Heart left ventricle (tissue), 13 donors: ENCODE results near the gene LRFN4.

ENCODE experiments used
- POLR2A ChIP-seq, 2 donors: fragments of 450-650 bp; IDR thresholded peaks; one replicate each; pipeline ENCODE4 v1.6.1; 2017; ENCODE audit warnings: antibody characterized with exemption in 2 of 2, mild to moderate bottlenecking in 2 of 2, moderate library complexity in 2 of 2
- TF ChIP-seq, protein P1 (sequence below), 12 donors: fragments of 200-600 bp; sonication (generic) in 4 of 12; IDR thresholded peaks; one replicate each; pipeline versions ENCODE4 v1.5.0 to v1.8.0; 2018 to 2022; ENCODE audit warnings: antibody characterized with exemption in 12 of 12, mild to moderate bottlenecking in 5 of 12
- donor health status: ischemic (EF 13 %, LVEDD 7.1; RV severe dilation, severe dysfunction).
- donor health status: DM: no; HTN: yes; CAD: no.
- donor health status: DM: no; HTN: no; CAD: no.
- donor health status: ischemic (EF 25% LVEDD 6.9; RV normal size, moderate dysfunction).
- donor health status: ischemic (EF 25% LVEDD 5.7; RV mildly dilated, moderate dysfunction).
- donor health status: ischemic (EF 35%, LVEDD 5.7; RV mildly dilated, moderate dysfunction).
- donor health status: nonischemic (EF 11% LVEDD 7.7; RV severe dilation, severe dysfunction).
- donor health status: DM: yes; HTN: yes; CAD: no.
- donor health status: PGD.
- donor health status: ischemic (EF 29% LVEDD 5.4; RV normal size, mild dysfunction).
- donor health status: nonischemic (EF 23%, LVEDD 6.1; RV moderate dilation, normal function).

DNA sequence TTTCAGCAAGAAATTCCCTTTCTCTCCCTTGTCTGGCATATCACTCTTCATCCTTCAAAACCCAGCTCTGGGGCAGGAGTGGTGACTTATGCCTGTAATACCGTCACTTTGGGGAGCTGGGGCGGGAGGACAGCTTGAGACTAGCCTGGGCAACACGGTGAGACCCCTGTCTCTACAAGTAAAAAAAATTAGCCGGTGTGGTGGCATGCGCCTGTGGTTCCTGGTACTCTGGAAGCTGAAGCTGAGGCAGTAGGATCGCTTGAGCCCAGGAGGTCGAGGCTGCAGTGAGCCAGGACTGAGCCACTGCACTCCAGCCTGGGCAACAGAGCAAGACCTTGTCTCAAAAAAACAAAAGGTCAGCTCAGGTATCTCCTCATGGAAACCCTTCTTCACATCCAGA is 15.0 kb upstream of the LRFN4 start:
- TF ChIP-seq, protein P1, sequence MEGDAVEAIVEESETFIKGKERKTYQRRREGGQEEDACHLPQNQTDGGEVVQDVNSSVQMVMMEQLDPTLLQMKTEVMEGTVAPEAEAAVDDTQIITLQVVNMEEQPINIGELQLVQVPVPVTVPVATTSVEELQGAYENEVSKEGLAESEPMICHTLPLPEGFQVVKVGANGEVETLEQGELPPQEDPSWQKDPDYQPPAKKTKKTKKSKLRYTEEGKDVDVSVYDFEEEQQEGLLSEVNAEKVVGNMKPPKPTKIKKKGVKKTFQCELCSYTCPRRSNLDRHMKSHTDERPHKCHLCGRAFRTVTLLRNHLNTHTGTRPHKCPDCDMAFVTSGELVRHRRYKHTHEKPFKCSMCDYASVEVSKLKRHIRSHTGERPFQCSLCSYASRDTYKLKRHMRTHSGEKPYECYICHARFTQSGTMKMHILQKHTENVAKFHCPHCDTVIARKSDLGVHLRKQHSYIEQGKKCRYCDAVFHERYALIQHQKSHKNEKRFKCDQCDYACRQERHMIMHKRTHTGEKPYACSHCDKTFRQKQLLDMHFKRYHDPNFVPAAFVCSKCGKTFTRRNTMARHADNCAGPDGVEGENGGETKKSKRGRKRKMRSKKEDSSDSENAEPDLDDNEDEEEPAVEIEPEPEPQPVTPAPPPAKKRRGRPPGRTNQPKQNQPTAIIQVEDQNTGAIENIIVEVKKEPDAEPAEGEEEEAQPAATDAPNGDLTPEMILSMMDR (IDR thresholded peaks at IDR 0.05) = no peak
- no peak for TF ChIP-seq POLR2A (IDR thresholded peaks at IDR 0.05)
